Gastrocnemius medialis (tissue), 4 donors: ENCODE measurements around the gene ZNF473. TPM values are rescaled to one million over a fixed set of nuclear protein-coding genes. Genes with fewer than 3 reads are reported as not detected.

Source experiments
- ATAC-seq, 2 donors: fragments of 150-250 bp; one replicate each; pipeline ENCODE4 v1.9.1; 2016
- DNase-seq, 2 donors: peaks; one replicate each; pipeline ENCODE4 v3.0.0-alpha.2; 2019
- H3K27ac ChIP-seq, 4 donors: fragments of 200-600 bp; sonication (generic); 1 replicate in 1 of 4; 2 replicates in 3 of 4; pipeline ENCODE4 v1.5.1; 2016 to 2018; ENCODE audit warnings: mild to moderate bottlenecking in 2 of 4, moderate library complexity in 1 of 4
- H3K27me3 ChIP-seq, 3 donors: fragments of 200-600 bp; sonication (generic) in 2 of 3; 1 replicate in 1 of 3; 2 replicates in 2 of 3; pipeline versions ENCODE4 v1.5.1 to v1.6.0; 2016 to 2019; ENCODE audit warnings: mild to moderate bottlenecking in 1 of 3, moderate library complexity in 1 of 3
- H3K36me3 ChIP-seq, 2 donors: fragments of 200-600 bp; sonication (generic) in 1 of 2; one replicate each; pipeline ENCODE4 v1.5.1; 2017 to 2018
- H3K4me1 ChIP-seq, 2 donors: fragments of 200-600 bp; sonication (generic) in 1 of 2; one replicate each; pipeline ENCODE4 v1.5.1; 2016 to 2017; ENCODE audit warnings: mild to moderate bottlenecking in 2 of 2
- H3K4me3 ChIP-seq, 4 donors: fragments of 200-600 bp; sonication (generic) in 3 of 4; 1 replicate in 1 of 4; 2 replicates in 3 of 4; pipeline ENCODE4 v1.5.1; 2016 to 2019; ENCODE audit warnings: mild to moderate bottlenecking in 2 of 4
- H3K9me3 ChIP-seq, 3 donors: fragments of 200-600 bp; sonication (generic) in 2 of 3; 1 replicate in 1 of 3; 2 replicates in 2 of 3; pipeline ENCODE4 v1.5.1; 2016 to 2019
- POLR2A ChIP-seq, 2 donors: fragments of 450-650 bp; IDR thresholded peaks; one replicate each; pipeline ENCODE4 v1.6.1; 2017; ENCODE audit warnings: antibody characterized with exemption in 2 of 2, mild to moderate bottlenecking in 2 of 2, moderate library complexity in 2 of 2
- in situ Hi-C, 4 donors: fragments of 200-750 bp; cut with MboI; loops; one replicate each; pipeline versions ENCODE4 v1.15.0 to v1.8.0; 2017; ENCODE audit warnings: low sequenced_read_pairs in 4 of 4
- intact Hi-C: fragments of 100-400 bp; cut with DNase I; formaldehyde crosslinking; loops from one replicate; pipeline ENCODE4 v1.15.1; 2023; ENCODE audit warnings: low total_unique reads
- total RNA-seq, 4 donors: library from RNA; depleted of rRNA; stranded (reverse); fragments of >200 nt; gene quantifications; one replicate each; pipeline versions ENCODE4 v1.1.0 to v1.2.3, GENCODE V29; 2016
- TF ChIP-seq, protein P1 (sequence below), 5 experiments: fragments of 450-650 bp in 3 of 5; fragments of 200-600 bp in 2 of 5; sonication (generic) in 2 of 5; IDR thresholded peaks in 4 of 5; conservative IDR thresholded peaks in 1 of 5; 1 replicate in 4 of 5; 2 replicates in 1 of 5; pipeline ENCODE4 v1.5.1; 2016 to 2019; ENCODE audit warnings: antibody characterized with exemption in 5 of 5, mild to moderate bottlenecking in 3 of 5, moderate library complexity in 3 of 5

Gene ZNF473
- total RNA-seq, 4 donors from 2014 or later: 4.6 to 12.2 (median 10.1) TPM

DNA sequence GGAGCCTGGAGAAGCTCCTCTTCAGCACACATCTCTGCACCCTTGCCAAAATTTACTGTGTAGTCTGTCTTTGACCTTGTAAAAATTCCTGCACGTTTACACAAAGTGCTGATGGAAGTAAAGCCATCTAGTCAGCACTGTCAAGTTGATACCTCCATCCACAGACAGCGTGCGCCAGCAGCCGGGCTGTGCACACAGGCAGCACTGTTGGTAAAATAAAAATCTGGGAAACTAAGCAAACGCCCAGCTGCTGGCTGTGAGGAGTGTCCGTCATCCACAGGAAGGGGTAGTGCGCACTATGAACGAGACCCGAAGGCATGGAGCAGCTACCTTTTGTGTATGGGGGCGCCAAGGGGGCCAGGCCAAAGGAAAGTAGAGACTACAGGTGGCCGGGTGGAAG lies 47.5 kb upstream of the ZNF473 start:
- TF ChIP-seq, protein P1, sequence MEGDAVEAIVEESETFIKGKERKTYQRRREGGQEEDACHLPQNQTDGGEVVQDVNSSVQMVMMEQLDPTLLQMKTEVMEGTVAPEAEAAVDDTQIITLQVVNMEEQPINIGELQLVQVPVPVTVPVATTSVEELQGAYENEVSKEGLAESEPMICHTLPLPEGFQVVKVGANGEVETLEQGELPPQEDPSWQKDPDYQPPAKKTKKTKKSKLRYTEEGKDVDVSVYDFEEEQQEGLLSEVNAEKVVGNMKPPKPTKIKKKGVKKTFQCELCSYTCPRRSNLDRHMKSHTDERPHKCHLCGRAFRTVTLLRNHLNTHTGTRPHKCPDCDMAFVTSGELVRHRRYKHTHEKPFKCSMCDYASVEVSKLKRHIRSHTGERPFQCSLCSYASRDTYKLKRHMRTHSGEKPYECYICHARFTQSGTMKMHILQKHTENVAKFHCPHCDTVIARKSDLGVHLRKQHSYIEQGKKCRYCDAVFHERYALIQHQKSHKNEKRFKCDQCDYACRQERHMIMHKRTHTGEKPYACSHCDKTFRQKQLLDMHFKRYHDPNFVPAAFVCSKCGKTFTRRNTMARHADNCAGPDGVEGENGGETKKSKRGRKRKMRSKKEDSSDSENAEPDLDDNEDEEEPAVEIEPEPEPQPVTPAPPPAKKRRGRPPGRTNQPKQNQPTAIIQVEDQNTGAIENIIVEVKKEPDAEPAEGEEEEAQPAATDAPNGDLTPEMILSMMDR (IDR thresholded peaks at IDR 0.05 in 4 of 5, conservative IDR thresholded peaks at IDR 0.05 in 1 of 5): no peak
- TF ChIP-seq POLR2A (IDR thresholded peaks at IDR 0.05): no peak
- Histone ChIP-seq H3K4me3 (no peak overlapping the region), H3K27ac (no peak overlapping the region), H3K36me3 (peaks cover 0 to 22% of the 10 kb centered on the region in 2 donors), H3K27me3 (no peaks in the 10 kb centered on the region), H3K4me1 (no peaks in the 10 kb centered on the region), H3K9me3 (no peaks in the 10 kb centered on the region)
- in situ Hi-C loops: no loop called here
- DNase-seq (no peak), ATAC-seq (no peak)
- intact Hi-C loops: no loop called here

DNA sequence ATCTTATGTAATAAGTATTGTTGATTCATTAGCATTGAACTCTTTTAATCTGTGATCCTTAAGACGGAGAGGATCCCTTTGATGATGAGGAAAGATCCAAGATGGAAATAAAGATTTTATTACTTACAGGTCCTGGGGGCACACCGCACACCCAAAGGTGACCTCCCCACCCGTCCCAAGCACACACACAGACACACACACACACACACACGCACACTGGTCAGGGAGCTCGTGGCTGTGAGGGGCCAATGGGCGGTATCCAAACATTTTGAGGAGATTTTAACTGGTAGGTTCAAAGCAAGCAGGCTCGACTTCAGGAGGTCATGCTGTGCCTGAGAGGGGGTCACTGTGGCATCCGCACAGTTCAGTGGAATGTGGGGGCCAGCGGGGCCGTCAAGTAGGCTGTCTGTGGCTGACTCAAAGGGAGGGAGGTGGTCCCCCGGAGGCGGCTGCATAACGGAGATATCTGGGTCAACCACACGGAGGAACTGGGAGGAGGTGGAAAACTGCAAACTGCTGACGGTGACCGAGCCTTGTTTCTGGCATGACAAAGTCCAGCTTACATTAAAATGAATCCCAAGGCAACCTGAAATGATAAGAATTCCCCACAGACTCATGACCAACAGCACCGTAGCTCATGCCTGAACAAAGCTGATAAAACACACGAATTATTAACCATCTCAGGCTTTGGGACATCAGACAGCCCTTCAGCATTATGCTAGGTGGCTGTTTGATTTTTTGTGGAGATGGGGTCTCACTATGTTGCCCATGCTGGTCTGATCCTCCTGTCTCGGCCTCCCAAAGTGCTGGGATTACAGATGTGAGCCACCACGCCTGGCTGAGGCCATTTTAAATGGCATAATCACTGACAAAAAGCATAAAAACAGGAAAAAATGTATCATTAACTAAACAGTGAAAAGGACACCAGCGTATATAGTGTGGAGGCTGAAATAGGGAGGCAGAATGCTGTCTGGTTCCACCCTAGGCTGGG lies 43.9 kb upstream of the ZNF473 start:
- no peak for ATAC-seq
- intact Hi-C loops (no loop called here), in situ Hi-C loops (no loop called here)
- TF ChIP-seq, protein P1 (IDR thresholded peaks at IDR 0.05 in 4 of 5, conservative IDR thresholded peaks at IDR 0.05 in 1 of 5): no peak
- TF ChIP-seq POLR2A (IDR thresholded peaks at IDR 0.05): no peak
- Histone ChIP-seq H3K4me3 (no peak overlapping the region), H3K36me3 (peaks cover 0 to 44% of the 10 kb centered on the region in 2 donors), H3K4me1 (no peaks in the 10 kb centered on the region), H3K27me3 (no peaks in the 10 kb centered on the region), H3K27ac (no peak overlapping the region), H3K9me3 (no peaks in the 10 kb centered on the region)
- DNase-seq: no peak

- ATAC-seq (peak in 1 of 2 donors; percentile 72), DNase-seq (peak in 1 of 2 donors; percentile 33)
- no peaks in the 10 kb centered on the region for H3K27me3 ChIP-seq
- in situ Hi-C loops: no loop called here
- no peaks in the 10 kb centered on the region for H3K4me1 ChIP-seq
- H3K36me3 ChIP-seq: peaks cover 0 to 49% of the 10 kb centered on the region in 2 donors
- intact Hi-C loops: loop anchor here (1.0 kb wide), 1 partner anchor 46 kb away; no protein-coding TSS in a partner anchor
- H3K27ac ChIP-seq: no peak overlapping the region
- no peaks in the 10 kb centered on the region for H3K9me3 ChIP-seq
- no peak overlapping the region for H3K4me3 ChIP-seq
- TF ChIP-seq POLR2A (IDR thresholded peaks at IDR 0.05): no peak
- TF ChIP-seq, protein P1 (IDR thresholded peaks at IDR 0.05 in 4 of 5, conservative IDR thresholded peaks at IDR 0.05 in 1 of 5): peak; percentile 50 to 83 (median 73)
These were observed 42.1 kb upstream of the ZNF473 start for GRCh38 chr19:49983645-49984229.

DNA sequence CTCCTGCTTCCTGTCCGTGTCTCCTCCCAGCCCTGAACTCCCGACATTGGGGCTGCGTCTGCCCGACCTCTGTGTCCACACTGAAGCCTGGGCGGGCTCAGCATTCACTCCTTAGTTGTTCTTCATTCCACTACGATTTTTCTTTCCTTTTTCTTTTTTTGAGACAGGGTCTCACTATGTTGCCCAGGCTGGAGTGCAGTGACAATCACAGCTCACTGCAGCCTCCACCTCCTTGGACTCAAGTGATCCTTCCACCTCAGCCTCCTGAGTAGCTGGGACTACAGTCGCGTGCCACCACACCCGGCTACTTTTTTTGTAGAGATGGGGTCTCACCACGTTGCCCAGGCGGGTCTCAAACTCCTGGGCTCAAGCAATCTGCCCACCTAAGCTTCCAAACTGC lies 41.3 kb upstream of the ZNF473 start:
- Histone ChIP-seq H3K4me1 (no peaks in the 10 kb centered on the region), H3K27ac (no peak overlapping the region), H3K27me3 (no peaks in the 10 kb centered on the region), H3K9me3 (no peaks in the 10 kb centered on the region), H3K36me3 (peaks cover 0 to 52% of the 10 kb centered on the region in 2 donors), H3K4me3 (no peak overlapping the region)
- in situ Hi-C loops (no loop called here), intact Hi-C loops (no loop called here)
- TF ChIP-seq, protein P1 (IDR thresholded peaks at IDR 0.05 in 4 of 5, conservative IDR thresholded peaks at IDR 0.05 in 1 of 5): no peak
- TF ChIP-seq POLR2A (IDR thresholded peaks at IDR 0.05): no peak
- no peak for DNase-seq
- ATAC-seq: no peak
